ENCODE measurements around the gene CTAGE1. TPM values are rescaled to one million over a fixed set of nuclear protein-coding genes. Genes with fewer than 3 reads are reported as not detected.

Gene CTAGE1, protein sequence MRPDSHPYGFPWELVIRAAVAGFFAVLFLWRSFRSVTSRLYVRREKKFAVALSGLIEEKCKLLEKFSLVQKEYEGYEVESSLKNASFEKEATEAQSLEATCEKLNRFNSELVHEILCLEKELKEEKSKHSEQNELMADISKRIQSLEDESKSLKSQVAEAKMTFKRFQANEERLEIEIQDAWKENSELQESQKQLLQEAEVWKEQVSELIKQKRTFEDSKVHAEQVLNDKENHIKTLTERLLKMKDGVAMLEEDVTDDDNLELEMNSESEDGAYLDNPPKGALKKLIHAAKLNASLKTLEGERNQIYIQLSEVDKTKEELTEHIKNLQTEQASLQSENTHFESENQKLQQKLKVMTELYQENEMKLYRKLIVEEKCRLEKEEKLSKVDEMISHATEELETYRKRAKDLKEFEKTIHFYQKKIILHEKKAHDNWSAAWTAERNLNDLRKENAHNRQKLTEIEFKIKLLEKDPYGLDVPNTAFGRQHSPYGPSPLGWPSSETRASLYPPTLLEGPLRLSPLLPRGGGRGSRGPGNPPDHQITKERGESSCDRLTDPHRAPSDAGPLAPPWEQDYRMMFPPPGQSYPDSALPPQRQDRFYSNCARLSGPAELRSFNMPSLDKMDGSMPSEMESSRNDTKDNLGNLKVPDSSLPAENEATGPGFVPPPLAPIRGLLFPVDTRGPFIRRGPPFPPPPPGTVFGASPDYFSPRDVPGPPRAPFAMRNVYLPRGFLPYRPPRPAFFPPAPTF
- total RNA-seq (ENCODE audit: low replicate concordance): 0.15 TPM in 1 of 2 replicates, not detected in the other

DNA sequence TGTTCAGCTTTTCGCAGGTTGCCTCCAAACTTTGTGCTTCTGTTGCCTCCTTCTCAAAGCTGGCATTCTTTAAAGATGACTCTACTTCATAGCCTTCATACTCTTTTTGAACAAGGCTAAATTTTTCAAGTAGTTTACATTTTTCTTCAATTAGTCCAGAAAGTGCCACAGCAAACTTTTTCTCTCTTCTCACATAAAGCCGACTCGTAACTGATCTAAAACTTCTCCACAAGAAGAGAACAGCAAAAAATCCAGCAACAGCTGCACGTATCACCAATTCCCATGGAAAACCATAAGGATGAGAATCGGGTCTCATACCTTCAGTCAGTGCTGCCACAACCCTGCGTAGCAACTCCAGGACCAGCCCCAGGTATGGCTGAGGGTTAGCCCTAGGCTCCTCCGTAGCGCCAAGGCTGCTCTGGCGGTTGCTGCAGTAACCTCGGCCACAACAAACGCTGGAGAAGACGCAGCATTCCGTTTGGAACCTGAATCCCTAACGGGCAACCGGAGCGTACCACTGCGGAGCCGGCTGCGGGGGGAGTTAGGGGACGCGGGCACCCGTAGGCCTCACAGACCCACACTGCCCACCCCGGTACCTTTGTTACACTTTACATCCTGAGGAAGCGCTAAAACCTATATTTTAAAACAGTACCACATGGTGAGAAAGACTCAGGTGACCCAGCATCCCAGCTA, at the start of gene CTAGE1:
Gene CTAGE1 (minus strand): TSS at position 420 of the 693 bp plus-strand sequence. CDS start 104 bp downstream, at position 316.

Other genes starting within 250 kb of the CTAGE1 start
- gene GATA6, start 248.3 kb downstream of the CTAGE1 start, total RNA-seq (ENCODE audit: low replicate concordance): 4.4 and 51.6 TPM in 2 replicates

Measured in smooth muscle cell of the coronary artery (primary cell).